HG03097 (cell line): ENCODE data around the gene METTL16.

Experiments used
- ATAC-seq: cut with Tn5 transposase; IDR thresholded peaks from one replicate; pipeline ENCODE4 v1.9.1; 2021; ENCODE audit not compliant: unreplicated experiment, low FRiP score

METTL16 gene

GRCh38 chr17:2419486-2419885 lies 92.2 kb downstream of the METTL16 start:
- no peak for ATAC-seq

GRCh38 chr17:2418572-2418971 lies 93.1 kb downstream of the METTL16 start:
- no peak for ATAC-seq

- no peak for ATAC-seq
These were observed 95.5 kb downstream of the METTL16 start for GRCh38 chr17:2416010-2416734.

- no peak for ATAC-seq
These were observed 96.6 kb downstream of the METTL16 start for GRCh38 chr17:2415081-2415480.

- ATAC-seq, result no peak
These were observed 97.1 kb downstream of the METTL16 start for GRCh38 chr17:2414446-2415064.

GRCh38 chr17:2412561-2413021 lies 99.1 kb downstream of the METTL16 start:
- ATAC-seq, result no peak

GRCh38 chr17:2410951-2411350 lies 100.7 kb downstream of the METTL16 start:
- no peak for ATAC-seq

GRCh38 chr17:2406903-2407790 lies 104.5 kb downstream of the METTL16 start:
- ATAC-seq, result no peak

- no peak for ATAC-seq
These were observed 105.3 kb downstream of the METTL16 start for GRCh38 chr17:2406271-2406902.

GRCh38 chr17:2405247-2405926 lies 106.3 kb downstream of the METTL16 start:
- no peak for ATAC-seq

- ATAC-seq, result no peak
These were observed 108.6 kb downstream of the METTL16 start for GRCh38 chr17:2403044-2403443.

- no peak for ATAC-seq
These were observed 109.1 kb downstream of the METTL16 start for GRCh38 chr17:2402544-2402943.

- peak; percentile 46 for ATAC-seq
These were observed 110.1 kb downstream of the METTL16 start for GRCh38 chr17:2401426-2402221.

GRCh38 chr17:2400877-2401425 lies 110.7 kb downstream of the METTL16 start, which contains the start of gene MNT:
TSS of gene MNT (minus strand) at chr17:2401060. CDS start at chr17:2400712, 348 bp downstream.
- peak; percentile 34 for ATAC-seq

- no peak for ATAC-seq
These were observed 111.2 kb downstream of the METTL16 start for GRCh38 chr17:2400474-2400866.

GRCh38 chr17:2399572-2400473 lies 111.9 kb downstream of the METTL16 start:
- peak; percentile 40 for ATAC-seq

GRCh38 chr17:2398655-2399571 lies 112.8 kb downstream of the METTL16 start:
- ATAC-seq, result no peak
